Erythroblast (primary cell): Measurements from ENCODE around the gene CTRB1.

Experiments used
- GATA1 ChIP-seq: IDR thresholded peaks from 2 replicates; pipeline ENCODE4 v1.6.1; 2011; ENCODE audit warnings: low read depth, mild to moderate bottlenecking, control low read depth, low read length, moderate library complexity
- POLR2A ChIP-seq: IDR thresholded peaks from 2 replicates; pipeline ENCODE4 v1.6.1; 2011; ENCODE audit warnings: mild to moderate bottlenecking, low read length

DNA sequence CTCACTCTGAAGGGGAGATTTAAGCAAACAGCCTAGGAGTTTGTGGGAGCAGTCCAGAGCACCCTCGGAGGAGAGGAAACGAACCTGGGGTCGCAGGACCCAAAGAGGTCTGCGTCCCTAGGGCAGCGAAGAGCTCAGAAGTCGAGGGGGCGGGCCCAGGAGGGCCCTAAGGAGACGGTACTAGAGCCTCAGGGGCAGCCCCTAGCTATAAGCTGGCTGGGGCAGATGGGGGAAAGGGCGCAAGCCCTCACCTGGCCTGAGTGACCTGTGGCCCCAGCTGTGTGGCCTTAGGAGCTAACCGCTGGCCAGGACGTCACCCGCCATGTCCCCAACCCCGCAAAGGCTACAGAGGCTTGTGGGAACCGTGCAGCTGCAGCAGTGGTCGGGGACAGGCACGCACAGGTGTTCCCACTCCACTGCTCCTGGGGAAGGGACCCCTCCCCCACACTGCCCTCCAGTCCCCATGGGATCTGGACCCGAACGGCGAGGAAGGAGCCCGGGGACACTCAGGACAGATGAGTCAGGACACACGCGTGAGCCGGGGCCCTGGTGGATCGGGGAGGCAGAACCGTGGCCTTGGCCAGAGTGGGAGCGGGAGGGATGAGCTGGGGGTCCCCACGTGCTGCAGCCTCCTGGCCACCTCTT is 9.8 kb upstream of the CTRB1 start:
- TF ChIP-seq POLR2A (no peak), GATA1 (no peak)
